Astrocyte (in vitro differentiated cells and primary cell): ENCODE results near the gene TMEM220. TPM values are rescaled to one million over a fixed set of nuclear protein-coding genes. Genes with fewer than 3 reads are reported as not detected.
A peak's percentile ranks its signal among the peaks of the same experiment; 100 is the strongest.

Source experiments
- DNase-seq: peaks from one replicate; pipeline ENCODE4 v3.0.0-alpha.2; 2010; ENCODE audit warnings: low read depth
- FAIRE-seq: peaks from 2 replicates; lab custom pipeline; 2011; peaks lifted over from hg19 to GRCh38; lab: Jason Lieb, UNC
- H2AFZ ChIP-seq: 2 replicates; pipeline ENCODE4 v1.6.0; 2012; ENCODE audit warnings: low read depth, low read length, inconsistent platforms
- H3K27ac ChIP-seq: 2 replicates; pipeline ENCODE4 v1.5.1; 2011; ENCODE audit warnings: low read depth, low read length, inconsistent platforms
- H3K27me3 ChIP-seq: 2 replicates; pipeline ENCODE4 v1.6.0; 2011; ENCODE audit warnings: low read length, inconsistent platforms; ENCODE audit not compliant: insufficient read depth
- H3K36me3 ChIP-seq: 2 replicates; pipeline ENCODE4 v1.5.1; 2011; ENCODE audit warnings: low read length, inconsistent platforms; ENCODE audit not compliant: insufficient read depth
- H3K4me1 ChIP-seq: 2 replicates; pipeline ENCODE4 v1.5.1; 2011; ENCODE audit warnings: low read length, inconsistent platforms; ENCODE audit not compliant: insufficient read depth
- H3K4me2 ChIP-seq: 2 replicates; pipeline ENCODE4 v1.6.0; 2012; ENCODE audit warnings: low read length, inconsistent platforms
- H3K4me3 ChIP-seq: 2 replicates; pipeline ENCODE4 v1.5.1; 2011; ENCODE audit warnings: low read depth, mild to moderate bottlenecking, low read length, inconsistent platforms; ENCODE audit not compliant: insufficient read depth
- H3K79me2 ChIP-seq: 2 replicates; pipeline ENCODE4 v1.6.0; 2012; ENCODE audit warnings: mild to moderate bottlenecking, low read length, inconsistent platforms; ENCODE audit not compliant: insufficient read depth
- H3K9ac ChIP-seq: 2 replicates; pipeline ENCODE4 v1.6.0; 2012; ENCODE audit warnings: mild to moderate bottlenecking, low read length, inconsistent platforms
- H3K9me3 ChIP-seq: 2 replicates; pipeline ENCODE4 v1.5.1; 2012; ENCODE audit warnings: low read depth, mild to moderate bottlenecking, low read length, inconsistent platforms; ENCODE audit not compliant: insufficient read depth
- H4K20me1 ChIP-seq: 2 replicates; pipeline ENCODE4 v1.6.0; 2012; ENCODE audit warnings: low read length, inconsistent platforms; ENCODE audit not compliant: insufficient read depth
- H3K27ac Mint-ChIP-seq: one replicate; pipeline ENCODE4 v1.8.0; 2021; ENCODE audit warnings: mild to moderate bottlenecking, mixed read lengths; ENCODE audit not compliant: unreplicated experiment
- H3K27me3 Mint-ChIP-seq: one replicate; pipeline ENCODE4 v1.8.0; 2021; ENCODE audit warnings: low read depth, mixed read lengths; ENCODE audit not compliant: unreplicated experiment
- H3K36me3 Mint-ChIP-seq: one replicate; pipeline ENCODE4 v1.8.0; 2021; ENCODE audit warnings: low read depth, mixed read lengths; ENCODE audit not compliant: unreplicated experiment
- H3K4me1 Mint-ChIP-seq: one replicate; pipeline ENCODE4 v1.8.0; 2021; ENCODE audit warnings: low read depth, mixed read lengths; ENCODE audit not compliant: unreplicated experiment
- H3K4me3 Mint-ChIP-seq: one replicate; pipeline ENCODE4 v1.8.0; 2021; ENCODE audit warnings: mild to moderate bottlenecking, moderate library complexity, mixed read lengths; ENCODE audit not compliant: unreplicated experiment
- H3K9me3 Mint-ChIP-seq: one replicate; pipeline ENCODE4 v1.8.0; 2021; ENCODE audit warnings: mild to moderate bottlenecking, mixed read lengths; ENCODE audit not compliant: unreplicated experiment
- EZH2 ChIP-seq: IDR thresholded peaks from 2 replicates; pipeline ENCODE4 v1.6.1; 2012; ENCODE audit warnings: mild to moderate bottlenecking, low read length, inconsistent platforms; ENCODE audit not compliant: insufficient read depth
- total RNA-seq: library from RNA; stranded (reverse); gene quantifications from 2 replicates; pipeline ENCODE4 v1.2.1, GENCODE V29; 2021
- TF ChIP-seq, protein P1 (sequence below): IDR thresholded peaks from 2 replicates; pipeline ENCODE4 v1.5.1; 2011; ENCODE audit warnings: low read depth, mild to moderate bottlenecking, inconsistent platforms, low read length, moderate library complexity; ENCODE audit not compliant: insufficient read depth

Gene TMEM220
- total RNA-seq, 1 donor from 2014 or later, result 1.0 TPM

DNA sequence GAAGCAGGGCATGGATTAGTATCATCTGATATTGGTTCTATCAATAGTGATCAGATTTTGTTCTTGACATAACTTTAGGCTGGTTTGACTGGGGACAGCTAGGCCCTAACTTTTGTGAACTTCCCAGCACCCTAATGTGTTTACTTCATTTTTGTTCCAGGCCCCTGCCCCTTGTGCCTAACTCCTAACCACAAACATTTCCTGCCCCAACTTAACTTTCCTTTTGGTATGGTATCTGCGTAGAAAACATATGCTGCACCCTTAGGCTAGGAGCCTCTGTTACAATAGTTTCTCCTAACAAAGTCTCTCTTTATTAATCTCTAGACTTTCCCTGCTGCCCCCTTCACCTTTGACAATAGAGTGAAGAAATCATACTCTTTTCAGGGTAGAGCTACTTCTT is 30.0 kb downstream of the TMEM220 start:
- no peak overlapping the region for H3K4me3 Mint-ChIP-seq
- FAIRE-seq (no peak), DNase-seq (no peak)
- no peak overlapping the region for H3K4me2 ChIP-seq
- H3K27me3 ChIP-seq, result no peaks in the 10 kb centered on the region
- no peaks in the 10 kb centered on the region for H3K9me3 ChIP-seq
- H3K9me3 Mint-ChIP-seq, result no peaks in the 10 kb centered on the region
- H2AFZ ChIP-seq, result no peak overlapping the region
- peaks cover 44% of the 10 kb centered on the region for H3K79me2 ChIP-seq
- no peak overlapping the region for H3K4me3 ChIP-seq
- peaks cover 22% of the 10 kb centered on the region for H3K4me1 Mint-ChIP-seq
- no peak overlapping the region for H3K27ac Mint-ChIP-seq
- H3K9ac ChIP-seq, result no peak overlapping the region
- H3K4me1 ChIP-seq, result peaks cover 11% of the 10 kb centered on the region
- H4K20me1 ChIP-seq, result no peaks in the 10 kb centered on the region
- no peaks in the 10 kb centered on the region for H3K36me3 Mint-ChIP-seq
- H3K27me3 Mint-ChIP-seq, result no peaks in the 10 kb centered on the region
- no peak overlapping the region for H3K27ac ChIP-seq
- TF ChIP-seq EZH2, result no peak
- TF ChIP-seq, protein P1, sequence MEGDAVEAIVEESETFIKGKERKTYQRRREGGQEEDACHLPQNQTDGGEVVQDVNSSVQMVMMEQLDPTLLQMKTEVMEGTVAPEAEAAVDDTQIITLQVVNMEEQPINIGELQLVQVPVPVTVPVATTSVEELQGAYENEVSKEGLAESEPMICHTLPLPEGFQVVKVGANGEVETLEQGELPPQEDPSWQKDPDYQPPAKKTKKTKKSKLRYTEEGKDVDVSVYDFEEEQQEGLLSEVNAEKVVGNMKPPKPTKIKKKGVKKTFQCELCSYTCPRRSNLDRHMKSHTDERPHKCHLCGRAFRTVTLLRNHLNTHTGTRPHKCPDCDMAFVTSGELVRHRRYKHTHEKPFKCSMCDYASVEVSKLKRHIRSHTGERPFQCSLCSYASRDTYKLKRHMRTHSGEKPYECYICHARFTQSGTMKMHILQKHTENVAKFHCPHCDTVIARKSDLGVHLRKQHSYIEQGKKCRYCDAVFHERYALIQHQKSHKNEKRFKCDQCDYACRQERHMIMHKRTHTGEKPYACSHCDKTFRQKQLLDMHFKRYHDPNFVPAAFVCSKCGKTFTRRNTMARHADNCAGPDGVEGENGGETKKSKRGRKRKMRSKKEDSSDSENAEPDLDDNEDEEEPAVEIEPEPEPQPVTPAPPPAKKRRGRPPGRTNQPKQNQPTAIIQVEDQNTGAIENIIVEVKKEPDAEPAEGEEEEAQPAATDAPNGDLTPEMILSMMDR, result no peak
- peaks cover 4% of the 10 kb centered on the region for H3K36me3 ChIP-seq

DNA sequence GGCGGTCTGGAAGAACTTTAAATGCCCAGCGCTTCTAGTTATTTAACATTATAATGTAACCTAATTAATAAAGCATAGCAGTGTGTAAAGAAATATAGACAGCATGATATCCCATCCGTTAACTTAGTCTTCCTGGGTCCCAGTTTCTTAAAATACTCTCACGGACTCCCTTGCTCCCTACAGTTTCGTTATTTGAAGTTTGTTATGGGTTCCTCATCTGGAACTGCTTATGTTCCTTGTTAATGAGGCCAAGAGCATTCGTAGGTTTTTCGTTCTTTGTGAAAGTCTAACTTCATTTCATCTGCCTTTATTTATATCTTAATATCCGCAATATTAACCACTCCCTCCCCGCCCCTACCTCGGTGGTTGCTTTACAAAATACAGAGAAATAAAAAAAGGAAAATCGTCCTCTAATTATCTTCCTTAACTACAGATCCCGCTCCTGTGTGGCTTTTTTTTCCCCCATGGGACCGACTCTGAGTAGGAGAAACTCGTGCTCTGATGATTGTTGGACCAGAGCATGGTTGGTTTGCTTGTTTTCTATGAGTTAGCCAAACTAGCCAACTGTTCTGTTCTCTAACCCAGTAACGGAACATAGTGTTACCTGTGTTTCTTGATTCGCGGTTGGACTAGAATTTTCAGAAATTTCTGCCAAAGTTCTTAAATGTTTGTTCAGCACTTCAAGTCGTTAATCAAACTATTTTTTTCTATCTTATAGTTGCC is 31.6 kb downstream of the TMEM220 start:
- H3K9ac ChIP-seq, result peak overlapping the region; percentile 90
- peak overlapping the region; percentile 94 for H2AFZ ChIP-seq
- H3K27ac Mint-ChIP-seq, result peak overlapping the region; percentile 96
- H3K79me2 ChIP-seq, result peaks cover 59% of the 10 kb centered on the region
- peaks cover 26% of the 10 kb centered on the region for H3K4me1 Mint-ChIP-seq
- H3K4me3 ChIP-seq, result peak overlapping the region; percentile 92
- H3K36me3 Mint-ChIP-seq, result peaks cover 3% of the 10 kb centered on the region
- no peak for FAIRE-seq
- DNase-seq, result peak; percentile 2
- H3K4me1 ChIP-seq, result peaks cover 11% of the 10 kb centered on the region
- peaks cover 4% of the 10 kb centered on the region for H4K20me1 ChIP-seq
- no peaks in the 10 kb centered on the region for H3K27me3 Mint-ChIP-seq
- peak overlapping the region; percentile 73 for H3K27ac ChIP-seq
- peaks cover 19% of the 10 kb centered on the region for H3K36me3 ChIP-seq
- H3K9me3 ChIP-seq, result no peaks in the 10 kb centered on the region
- TF ChIP-seq, protein P1, result no peak
- H3K27me3 ChIP-seq, result no peaks in the 10 kb centered on the region
- peak overlapping the region; percentile 95 for H3K4me3 Mint-ChIP-seq
- H3K9me3 Mint-ChIP-seq, result no peaks in the 10 kb centered on the region
- peak overlapping the region; percentile 87 for H3K4me2 ChIP-seq
